Measurements from ENCODE around the gene CDC42EP4.

DNA sequence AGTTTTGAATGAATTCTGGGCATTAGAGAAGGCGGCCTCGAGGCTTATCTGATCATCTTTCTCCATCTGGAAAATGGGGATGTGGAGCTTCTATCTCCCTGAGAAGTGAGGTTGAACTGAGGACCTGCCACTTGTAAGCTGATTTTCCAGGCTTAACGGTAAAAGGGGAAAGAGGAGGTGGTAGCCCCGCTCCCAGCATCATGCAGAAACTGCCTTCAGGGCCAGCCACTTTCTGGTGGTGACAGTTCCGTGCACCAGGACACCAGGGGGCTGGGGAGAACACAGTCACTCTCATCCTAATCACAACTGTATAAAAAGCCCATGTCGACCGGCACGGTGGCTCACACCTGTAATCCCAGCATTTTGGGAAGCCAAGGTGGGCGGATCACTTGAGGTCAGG is 29.2 kb downstream of the CDC42EP4 start:
- TF ChIP-seq EP300 (IDR thresholded peaks at IDR 0.05): no peak
- TF ChIP-seq, protein P1, sequence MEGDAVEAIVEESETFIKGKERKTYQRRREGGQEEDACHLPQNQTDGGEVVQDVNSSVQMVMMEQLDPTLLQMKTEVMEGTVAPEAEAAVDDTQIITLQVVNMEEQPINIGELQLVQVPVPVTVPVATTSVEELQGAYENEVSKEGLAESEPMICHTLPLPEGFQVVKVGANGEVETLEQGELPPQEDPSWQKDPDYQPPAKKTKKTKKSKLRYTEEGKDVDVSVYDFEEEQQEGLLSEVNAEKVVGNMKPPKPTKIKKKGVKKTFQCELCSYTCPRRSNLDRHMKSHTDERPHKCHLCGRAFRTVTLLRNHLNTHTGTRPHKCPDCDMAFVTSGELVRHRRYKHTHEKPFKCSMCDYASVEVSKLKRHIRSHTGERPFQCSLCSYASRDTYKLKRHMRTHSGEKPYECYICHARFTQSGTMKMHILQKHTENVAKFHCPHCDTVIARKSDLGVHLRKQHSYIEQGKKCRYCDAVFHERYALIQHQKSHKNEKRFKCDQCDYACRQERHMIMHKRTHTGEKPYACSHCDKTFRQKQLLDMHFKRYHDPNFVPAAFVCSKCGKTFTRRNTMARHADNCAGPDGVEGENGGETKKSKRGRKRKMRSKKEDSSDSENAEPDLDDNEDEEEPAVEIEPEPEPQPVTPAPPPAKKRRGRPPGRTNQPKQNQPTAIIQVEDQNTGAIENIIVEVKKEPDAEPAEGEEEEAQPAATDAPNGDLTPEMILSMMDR (IDR thresholded peaks at IDR 0.05): no peak

All from tibial nerve (tissue), 4 donors.